ENCODE results near the gene LDLRAD1. TPM values are rescaled to one million over a fixed set of nuclear protein-coding genes. Genes with fewer than 3 reads are reported as not detected.
A peak's percentile ranks its signal among the peaks of the same experiment; 100 is the strongest.

LDLRAD1 gene
- total RNA-seq, 1 donor from 2014 or later: not detected

GRCh38 chr1:54012008-54012325, 6.0 kb downstream of the LDLRAD1 start:
- H3K27ac Mint-ChIP-seq: peak overlapping the region; percentile 57
- peaks cover 11% of the 10 kb centered on the region for H3K27me3 Mint-ChIP-seq (ENCODE audit: insufficient read depth, low read depth)
- Histone ChIP-seq H4K20me1 (ENCODE audit: low read depth) (no peaks in the 10 kb centered on the region), H3K4me2 (no peak overlapping the region), H2AFZ (replicated peaks) (no peak overlapping the region), H3K9ac (no peak overlapping the region), H3K4me1 (no peaks in the 10 kb centered on the region), H3K4me3 (no peak overlapping the region), H3K36me3 (no peaks in the 10 kb centered on the region), H3K79me2 (ENCODE audit: low read depth) (no peaks in the 10 kb centered on the region), H3K27ac (no peak overlapping the region), H3F3A (ENCODE audit: low read depth) (no peaks in the 10 kb centered on the region), H3K9me3 (ENCODE audit: low read depth) (no peaks in the 10 kb centered on the region), H3K27me3 (no peaks in the 10 kb centered on the region)
- H3K4me1 Mint-ChIP-seq: peaks cover 13% of the 10 kb centered on the region
- H3K36me3 Mint-ChIP-seq: no peaks in the 10 kb centered on the region
- H3K4me3 Mint-ChIP-seq: no peak overlapping the region
- DNase-seq (ENCODE audit: low spot score): no peak
- H3K9me3 Mint-ChIP-seq: no peaks in the 10 kb centered on the region
- TF ChIP-seq CTCF (IDR thresholded peaks at IDR 0.05): no peak
- no peak for TF ChIP-seq EZH2phosphoT487 (IDR thresholded peaks at IDR 0.05)
- TF ChIP-seq EZH2 (IDR thresholded peaks at IDR 0.05): no peak

DNA sequence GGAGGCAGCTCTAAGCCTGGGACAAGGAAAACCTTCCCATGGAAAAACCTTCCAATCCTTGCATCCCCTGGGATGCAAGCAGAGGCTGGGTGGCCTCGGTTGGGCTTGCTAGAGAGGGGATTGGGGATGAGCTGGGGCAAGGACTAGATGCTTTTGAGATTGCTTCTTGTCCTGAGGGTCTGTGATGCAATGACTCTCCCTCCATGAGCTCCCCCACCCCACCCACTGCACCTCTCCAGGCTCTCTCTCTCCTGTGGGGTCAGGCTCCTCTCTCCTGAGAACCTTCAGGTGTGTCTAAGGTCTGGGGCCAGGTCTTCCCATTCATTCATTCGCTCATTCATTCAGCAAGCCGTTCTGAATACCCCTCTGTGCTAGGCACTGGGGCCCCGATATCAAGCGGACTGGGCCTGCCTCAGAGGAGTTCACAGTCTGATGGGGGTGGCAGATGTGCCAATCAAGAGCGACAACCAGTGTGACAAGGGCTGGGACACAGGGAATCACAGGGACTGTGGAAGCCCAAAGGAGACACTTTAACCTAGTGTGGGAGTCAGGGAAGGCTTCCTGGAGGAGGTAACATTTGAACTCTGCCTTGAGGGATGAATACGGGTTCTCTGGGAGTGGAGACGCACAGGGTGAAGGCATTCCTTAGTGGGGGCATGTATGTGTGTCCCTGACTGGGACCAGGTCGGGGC, 6.5 kb downstream of the LDLRAD1 start:
- Histone ChIP-seq H3K9me3 (ENCODE audit: low read depth) (no peaks in the 10 kb centered on the region), H3K4me2 (no peak overlapping the region), H3K36me3 (no peaks in the 10 kb centered on the region), H3K9ac (no peak overlapping the region), H3K4me3 (no peak overlapping the region), H3K79me2 (ENCODE audit: low read depth) (no peaks in the 10 kb centered on the region), H3F3A (ENCODE audit: low read depth) (no peaks in the 10 kb centered on the region), H3K27ac (no peak overlapping the region), H3K4me1 (no peaks in the 10 kb centered on the region), H2AFZ (replicated peaks) (no peak overlapping the region), H3K27me3 (no peaks in the 10 kb centered on the region), H4K20me1 (ENCODE audit: low read depth) (no peaks in the 10 kb centered on the region)
- no peak for TF ChIP-seq EZH2phosphoT487 (IDR thresholded peaks at IDR 0.05)
- TF ChIP-seq EZH2 (IDR thresholded peaks at IDR 0.05): no peak
- TF ChIP-seq CTCF (IDR thresholded peaks at IDR 0.05): no peak
- Mint-ChIP-seq H3K4me1 (peaks cover 8% of the 10 kb centered on the region), H3K27me3 (ENCODE audit: insufficient read depth, low read depth) (peaks cover 11% of the 10 kb centered on the region), H3K9me3 (no peaks in the 10 kb centered on the region), H3K36me3 (no peaks in the 10 kb centered on the region), H3K27ac (peak overlapping the region; percentile 57), H3K4me3 (no peak overlapping the region)
- DNase-seq (ENCODE audit: low spot score): no peak

GRCh38 chr1:54010415-54011117, 7.4 kb downstream of the LDLRAD1 start:
- Histone ChIP-seq H3K9me3 (ENCODE audit: low read depth) (no peaks in the 10 kb centered on the region), H3K79me2 (ENCODE audit: low read depth) (no peaks in the 10 kb centered on the region), H3K36me3 (no peaks in the 10 kb centered on the region), H4K20me1 (ENCODE audit: low read depth) (no peaks in the 10 kb centered on the region), H3K27me3 (no peaks in the 10 kb centered on the region), H3F3A (ENCODE audit: low read depth) (no peaks in the 10 kb centered on the region), H2AFZ (replicated peaks) (no peak overlapping the region), H3K4me2 (no peak overlapping the region), H3K9ac (no peak overlapping the region), H3K4me1 (no peaks in the 10 kb centered on the region), H3K4me3 (no peak overlapping the region), H3K27ac (no peak overlapping the region)
- Mint-ChIP-seq H3K9me3 (peaks cover 1% of the 10 kb centered on the region), H3K36me3 (no peaks in the 10 kb centered on the region), H3K4me3 (peak overlapping the region; percentile 33), H3K27me3 (ENCODE audit: insufficient read depth, low read depth) (peaks cover 17% of the 10 kb centered on the region), H3K27ac (peak overlapping the region; percentile 25), H3K4me1 (peaks cover 5% of the 10 kb centered on the region)
- DNase-seq (ENCODE audit: low spot score): no peak
- TF ChIP-seq CTCF (IDR thresholded peaks at IDR 0.05) (no peak), EZH2 (IDR thresholded peaks at IDR 0.05) (no peak), EZH2phosphoT487 (IDR thresholded peaks at IDR 0.05) (no peak)

All from neural progenitor cell (in vitro differentiated cells).